Breast epithelium (tissue), 3 donors: Measurements from ENCODE around the gene QPRT.

Experiments
- POLR2A ChIP-seq: fragments of 450-650 bp; IDR thresholded peaks from one replicate; pipeline ENCODE4 v1.6.1; 2016; ENCODE audit warnings: antibody characterized with exemption, mild to moderate bottlenecking, moderate library complexity
- TF ChIP-seq, protein P1 (sequence below), 3 donors: fragments of 450-650 bp; IDR thresholded peaks; one replicate each; pipeline ENCODE4 v1.5.1; 2016 to 2017; ENCODE audit warnings: antibody characterized with exemption in 3 of 3, mild to moderate bottlenecking in 3 of 3, moderate library complexity in 3 of 3

- no peak for TF ChIP-seq POLR2A
- TF ChIP-seq, protein P1, sequence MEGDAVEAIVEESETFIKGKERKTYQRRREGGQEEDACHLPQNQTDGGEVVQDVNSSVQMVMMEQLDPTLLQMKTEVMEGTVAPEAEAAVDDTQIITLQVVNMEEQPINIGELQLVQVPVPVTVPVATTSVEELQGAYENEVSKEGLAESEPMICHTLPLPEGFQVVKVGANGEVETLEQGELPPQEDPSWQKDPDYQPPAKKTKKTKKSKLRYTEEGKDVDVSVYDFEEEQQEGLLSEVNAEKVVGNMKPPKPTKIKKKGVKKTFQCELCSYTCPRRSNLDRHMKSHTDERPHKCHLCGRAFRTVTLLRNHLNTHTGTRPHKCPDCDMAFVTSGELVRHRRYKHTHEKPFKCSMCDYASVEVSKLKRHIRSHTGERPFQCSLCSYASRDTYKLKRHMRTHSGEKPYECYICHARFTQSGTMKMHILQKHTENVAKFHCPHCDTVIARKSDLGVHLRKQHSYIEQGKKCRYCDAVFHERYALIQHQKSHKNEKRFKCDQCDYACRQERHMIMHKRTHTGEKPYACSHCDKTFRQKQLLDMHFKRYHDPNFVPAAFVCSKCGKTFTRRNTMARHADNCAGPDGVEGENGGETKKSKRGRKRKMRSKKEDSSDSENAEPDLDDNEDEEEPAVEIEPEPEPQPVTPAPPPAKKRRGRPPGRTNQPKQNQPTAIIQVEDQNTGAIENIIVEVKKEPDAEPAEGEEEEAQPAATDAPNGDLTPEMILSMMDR (IDR thresholded peaks at IDR 0.05), result no peak
Observed at GRCh38 chr16:29734786-29735185, 55.8 kb downstream of the QPRT start.
